ENCODE measurements around the gene TMEM72. TPM values are rescaled to one million over a fixed set of nuclear protein-coding genes. Genes with fewer than 3 reads are reported as not detected.
A peak's percentile ranks its signal among the peaks of the same experiment; 100 is the strongest.

Gene TMEM72
- polyA plus RNA-seq, 3 donors, result not detected

GRCh38 chr10:44922021-44922420 is 10.9 kb downstream of the TMEM72 start:
- peak overlapping the region in 1 of 7 donors; percentile 33 for H3K27ac Mint-ChIP-seq
- peaks cover 0 to 3% of the 10 kb centered on the region in 2 donors for H3K36me3 Mint-ChIP-seq
- Histone ChIP-seq H4K20me1 (ENCODE audit: insufficient read depth, low read length) (no peaks in the 10 kb centered on the region), H3K4me1 (ENCODE audit: control insufficient read depth in 1 of 2, insufficient read depth in 2 of 2, low read length in 2 of 2) (peaks cover 4 to 5% of the 10 kb centered on the region in 2 donors), H3K27ac (ENCODE audit: low read depth in 1 of 2, low read length in 2 of 2) (no peak overlapping the region), H3K36me3 (replicated peaks in 1 of 2; ENCODE audit: control insufficient read depth in 1 of 2, insufficient read depth in 2 of 2, low read length in 2 of 2) (no peaks in the 10 kb centered on the region), H2AFZ (ENCODE audit: insufficient read depth, low read depth, low read length, poor library complexity, severe bottlenecking) (no peak overlapping the region), H3K9ac (ENCODE audit: insufficient read depth, low read length, poor library complexity, severe bottlenecking) (no peak overlapping the region), H3K79me2 (ENCODE audit: insufficient read depth, low read length) (no peaks in the 10 kb centered on the region), H3K9me3 (replicated peaks in 1 of 2; ENCODE audit: control insufficient read depth in 1 of 2, insufficient read depth in 1 of 2, low read length in 2 of 2) (no peaks in the 10 kb centered on the region), H3K4me3 (replicated peaks in 1 of 3; ENCODE audit: low read depth in 2 of 3, low read length in 3 of 3) (no peak overlapping the region), H3K4me2 (replicated peaks; ENCODE audit: extremely low read depth, low read length, poor library complexity, severe bottlenecking) (no peak overlapping the region), H3K27me3 (ENCODE audit: control insufficient read depth in 2 of 2, insufficient read depth in 2 of 2, low read length in 2 of 2) (no peaks in the 10 kb centered on the region)
- H3K4me3 Mint-ChIP-seq, result no peak overlapping the region
- peaks cover 0 to 9% (median 8%) of the 10 kb centered on the region in 7 donors for H3K9me3 Mint-ChIP-seq
- intact Hi-C loops (cut with micrococcal nuclease), result no loop called here
- H3K27me3 Mint-ChIP-seq (ENCODE audit: low read depth in 3 of 3), result peaks cover 0 to 2% (median 0%) of the 10 kb centered on the region in 3 donors
- no peak for DNase-seq
- no peak for TF ChIP-seq CTCF (IDR thresholded peaks at IDR 0.05)
- peaks cover 2% of the 10 kb centered on the region for H3K4me1 Mint-ChIP-seq
- WGBS (ENCODE audit: insufficient coverage), result 100% methylated on average over 5 of the region's 5 CpGs

GRCh38 chr10:44922796-44923545 is 11.8 kb downstream of the TMEM72 start:
- H3K4me1 ChIP-seq (ENCODE audit: control insufficient read depth in 1 of 2, insufficient read depth in 2 of 2, low read length in 2 of 2), result peaks cover 10 to 14% of the 10 kb centered on the region in 2 donors
- no peak for TF ChIP-seq CTCF (IDR thresholded peaks at IDR 0.05)
- Mint-ChIP-seq H3K27ac (peak overlapping the region in 1 of 7 donors; percentile 9), H3K4me3 (no peak overlapping the region), H3K9me3 (peaks cover 0 to 4% (median 3%) of the 10 kb centered on the region in 7 donors), H3K36me3 (peaks cover 0 to 2% of the 10 kb centered on the region in 2 donors), H3K4me1 (no peaks in the 10 kb centered on the region), H3K27me3 (ENCODE audit: low read depth in 3 of 3) (no peaks in the 10 kb centered on the region)
- H3K4me2 ChIP-seq (replicated peaks; ENCODE audit: extremely low read depth, low read length, poor library complexity, severe bottlenecking), result no peak overlapping the region
- H3K36me3 ChIP-seq (replicated peaks in 1 of 2; ENCODE audit: control insufficient read depth in 1 of 2, insufficient read depth in 2 of 2, low read length in 2 of 2), result no peaks in the 10 kb centered on the region
- no peaks in the 10 kb centered on the region for H3K79me2 ChIP-seq (ENCODE audit: insufficient read depth, low read length)
- H3K27me3 ChIP-seq (ENCODE audit: control insufficient read depth in 2 of 2, insufficient read depth in 2 of 2, low read length in 2 of 2), result no peaks in the 10 kb centered on the region
- no peak overlapping the region for H3K9ac ChIP-seq (ENCODE audit: insufficient read depth, low read length, poor library complexity, severe bottlenecking)
- DNase-seq, result no peak
- H3K9me3 ChIP-seq (replicated peaks in 1 of 2; ENCODE audit: control insufficient read depth in 1 of 2, insufficient read depth in 1 of 2, low read length in 2 of 2), result no peaks in the 10 kb centered on the region
- intact Hi-C loops (cut with micrococcal nuclease), result no loop called here
- H3K27ac ChIP-seq (ENCODE audit: low read depth in 1 of 2, low read length in 2 of 2), result no peak overlapping the region
- WGBS (ENCODE audit: insufficient coverage), result 87% methylated on average over 5 of the region's 7 CpGs
- H3K4me3 ChIP-seq (replicated peaks in 1 of 3; ENCODE audit: low read depth in 2 of 3, low read length in 3 of 3), result no peak overlapping the region
- H2AFZ ChIP-seq (ENCODE audit: insufficient read depth, low read depth, low read length, poor library complexity, severe bottlenecking), result no peak overlapping the region
- H4K20me1 ChIP-seq (ENCODE audit: insufficient read depth, low read length), result no peaks in the 10 kb centered on the region

Measured in CD14-positive monocyte (primary cell).